ENCODE data around the gene SCAMP5.

GRCh38 chr15:75033809-75034208 is 38.4 kb downstream of the SCAMP5 start:
- TF ChIP-seq POLR2A (IDR thresholded peaks at IDR 0.05; ENCODE audit: low read depth, low read length) (no peak), SPI1 (IDR thresholded peaks at IDR 0.05; ENCODE audit: low read depth, low read length) (no peak)
